Activated CD8-positive, alpha-beta T cell treated with anti-CD3 and anti-CD28 coated beads, Interleukin-2, amount 10 ng/mL, durations not matched to agents 7 days and 5 days (primary cell): ENCODE measurements around the gene TP63. TPM values are rescaled to one million over a fixed set of nuclear protein-coding genes. Genes with fewer than 3 reads are reported as not detected.

Experiments
- ATAC-seq: fragments of 150-1000 bp; cut with Tn5 transposase; one replicate; pipeline ENCODE4 v1.10.0; 2021; ENCODE audit warnings: moderate library complexity
- CTCF ChIA-PET: fragments of 350-600 bp; sonication (Branson Sonifier 250); formaldehyde crosslinking; loops from one replicate; lab custom pipeline; 2021; ENCODE audit warnings: antibody characterized with exemption; lab: Charles Lee
- POLR2A ChIA-PET: fragments of 350-600 bp; sonication (Branson Sonifier 250); formaldehyde crosslinking; loops from one replicate; lab custom pipeline; 2021; ENCODE audit warnings: antibody characterized with exemption; lab: Charles Lee
- DNase-seq: peaks from one replicate; pipeline ENCODE4 v3.0.0-alpha.2; 2020
- H3K27ac Mint-ChIP-seq: one replicate; pipeline ENCODE4 v1.8.0; 2021; ENCODE audit warnings: mild to moderate bottlenecking, mixed read lengths
- H3K27me3 Mint-ChIP-seq: one replicate; pipeline ENCODE4 v1.8.0; 2021; ENCODE audit warnings: low read depth, mixed read lengths
- H3K36me3 Mint-ChIP-seq: one replicate; pipeline ENCODE4 v1.8.0; 2021; ENCODE audit warnings: low read depth, mixed read lengths
- H3K4me1 Mint-ChIP-seq: one replicate; pipeline ENCODE4 v1.8.0; 2021; ENCODE audit warnings: low read depth, mixed read lengths
- H3K4me3 Mint-ChIP-seq: one replicate; pipeline ENCODE4 v1.8.0; 2021; ENCODE audit warnings: mild to moderate bottlenecking, mixed read lengths
- H3K9me3 Mint-ChIP-seq: one replicate; pipeline ENCODE4 v1.8.0; 2022; ENCODE audit warnings: mixed read lengths; ENCODE audit not compliant: insufficient read depth
- total RNA-seq, 2 experiments: library from RNA; stranded (reverse); gene quantifications; one replicate each; pipeline ENCODE4 v1.2.3, GENCODE V29; 2021

Gene TP63
- total RNA-seq, 2 experiments from 2014 or later, result not detected

- Mint-ChIP-seq H3K4me1 (peaks cover 5% of the 10 kb centered on the region), H3K4me3 (no peak overlapping the region), H3K27ac (no peak overlapping the region), H3K9me3 (no peaks in the 10 kb centered on the region), H3K27me3 (no peaks in the 10 kb centered on the region), H3K36me3 (no peaks in the 10 kb centered on the region)
- no peak for ATAC-seq
- POLR2A ChIA-PET, result no interaction called here
- DNase-seq, result no peak
- CTCF ChIA-PET, result no interaction called here
Observed at GRCh38 chr3:189789432-189789831, 158.2 kb downstream of the TP63 start.

GRCh38 chr3:189790658-189791057 lies 159.5 kb downstream of the TP63 start:
- Mint-ChIP-seq H3K27ac (no peak overlapping the region), H3K9me3 (no peaks in the 10 kb centered on the region), H3K36me3 (no peaks in the 10 kb centered on the region), H3K4me1 (peaks cover 5% of the 10 kb centered on the region), H3K4me3 (no peak overlapping the region), H3K27me3 (no peaks in the 10 kb centered on the region)
- POLR2A ChIA-PET, result no interaction called here
- ATAC-seq (no peak), DNase-seq (no peak)
- CTCF ChIA-PET, result no interaction called here

- ATAC-seq (no peak), DNase-seq (no peak)
- Mint-ChIP-seq H3K36me3 (no peaks in the 10 kb centered on the region), H3K27me3 (no peaks in the 10 kb centered on the region), H3K27ac (no peak overlapping the region), H3K4me1 (peaks cover 5% of the 10 kb centered on the region), H3K9me3 (no peaks in the 10 kb centered on the region), H3K4me3 (no peak overlapping the region)
- CTCF ChIA-PET, result no interaction called here
- POLR2A ChIA-PET, result no interaction called here
Observed at GRCh38 chr3:189792046-189792929, 161.1 kb downstream of the TP63 start.

GRCh38 chr3:189794518-189794917 lies 163.3 kb downstream of the TP63 start:
- ChIA-PET POLR2A (no interaction called here), CTCF (no interaction called here)
- no peak overlapping the region for H3K27ac Mint-ChIP-seq
- no peaks in the 10 kb centered on the region for H3K27me3 Mint-ChIP-seq
- ATAC-seq, result no peak
- H3K4me1 Mint-ChIP-seq, result peaks cover 5% of the 10 kb centered on the region
- no peak for DNase-seq
- no peak overlapping the region for H3K4me3 Mint-ChIP-seq
- no peaks in the 10 kb centered on the region for H3K9me3 Mint-ChIP-seq
- H3K36me3 Mint-ChIP-seq, result no peaks in the 10 kb centered on the region

GRCh38 chr3:189797103-189797750 lies 166.0 kb downstream of the TP63 start:
- Mint-ChIP-seq H3K4me3 (no peak overlapping the region), H3K36me3 (no peaks in the 10 kb centered on the region), H3K27ac (no peak overlapping the region), H3K27me3 (no peaks in the 10 kb centered on the region), H3K9me3 (no peaks in the 10 kb centered on the region), H3K4me1 (no peaks in the 10 kb centered on the region)
- ATAC-seq (no peak), DNase-seq (no peak)
- ChIA-PET CTCF (no interaction called here), POLR2A (no interaction called here)

- Mint-ChIP-seq H3K4me3 (no peak overlapping the region), H3K4me1 (no peaks in the 10 kb centered on the region), H3K9me3 (no peaks in the 10 kb centered on the region), H3K27ac (no peak overlapping the region), H3K27me3 (no peaks in the 10 kb centered on the region), H3K36me3 (no peaks in the 10 kb centered on the region)
- DNase-seq, result no peak
- ChIA-PET POLR2A (no interaction called here), CTCF (no interaction called here)
- no peak for ATAC-seq
Observed at GRCh38 chr3:189799366-189799765, 168.2 kb downstream of the TP63 start.

- no peak for ATAC-seq
Observed at GRCh38 chr3:189800436-189800835, 169.2 kb downstream of the TP63 start.

GRCh38 chr3:189803254-189803653 lies 172.1 kb downstream of the TP63 start:
- Mint-ChIP-seq H3K4me1 (no peaks in the 10 kb centered on the region), H3K27me3 (no peaks in the 10 kb centered on the region), H3K27ac (no peak overlapping the region), H3K9me3 (no peaks in the 10 kb centered on the region), H3K4me3 (no peak overlapping the region), H3K36me3 (no peaks in the 10 kb centered on the region)
- DNase-seq, result no peak
- POLR2A ChIA-PET, result interaction anchor here (0.6 kb wide), 1 partner anchor 312 kb away, joined by 3 read pairs; no protein-coding TSS in a partner anchor
- CTCF ChIA-PET, result no interaction called here
- no peak for ATAC-seq

More at GRCh38 chr3:189800436-189800835, 169.2 kb downstream of the TP63 start:
- H3K36me3 Mint-ChIP-seq, result no peaks in the 10 kb centered on the region
- no peaks in the 10 kb centered on the region for H3K9me3 Mint-ChIP-seq
- H3K4me1 Mint-ChIP-seq, result no peaks in the 10 kb centered on the region
- CTCF ChIA-PET, result no interaction called here
- H3K27ac Mint-ChIP-seq, result no peak overlapping the region
- no peaks in the 10 kb centered on the region for H3K27me3 Mint-ChIP-seq
- no peak for DNase-seq
- no peak overlapping the region for H3K4me3 Mint-ChIP-seq
- POLR2A ChIA-PET, result no interaction called here

GRCh38 chr3:189805375-189806067 lies 174.3 kb downstream of the TP63 start:
- DNase-seq (no peak), ATAC-seq (no peak)
- Mint-ChIP-seq H3K4me1 (no peaks in the 10 kb centered on the region), H3K36me3 (no peaks in the 10 kb centered on the region), H3K27ac (no peak overlapping the region), H3K4me3 (no peak overlapping the region), H3K9me3 (no peaks in the 10 kb centered on the region), H3K27me3 (no peaks in the 10 kb centered on the region)
- ChIA-PET CTCF (no interaction called here), POLR2A (no interaction called here)

- no peaks in the 10 kb centered on the region for H3K9me3 Mint-ChIP-seq
- POLR2A ChIA-PET, result no interaction called here
- DNase-seq, result no peak
- no peak for ATAC-seq
- CTCF ChIA-PET, result interaction anchor here (1.2 kb wide), 1 partner anchor 154 kb away, joined by 4 read pairs; no protein-coding TSS in a partner anchor
- no peaks in the 10 kb centered on the region for H3K4me1 Mint-ChIP-seq
- no peak overlapping the region for H3K4me3 Mint-ChIP-seq
- H3K36me3 Mint-ChIP-seq, result no peaks in the 10 kb centered on the region
- H3K27ac Mint-ChIP-seq, result no peak overlapping the region
- no peaks in the 10 kb centered on the region for H3K27me3 Mint-ChIP-seq
Observed at GRCh38 chr3:189806171-189806951, 175.2 kb downstream of the TP63 start.

- no peaks in the 10 kb centered on the region for H3K36me3 Mint-ChIP-seq
- ATAC-seq (no peak), DNase-seq (no peak)
- no peaks in the 10 kb centered on the region for H3K9me3 Mint-ChIP-seq
- ChIA-PET CTCF (no interaction called here), POLR2A (no interaction called here)
- no peak overlapping the region for H3K27ac Mint-ChIP-seq
- no peaks in the 10 kb centered on the region for H3K4me1 Mint-ChIP-seq
- no peaks in the 10 kb centered on the region for H3K27me3 Mint-ChIP-seq
- H3K4me3 Mint-ChIP-seq, result no peak overlapping the region
Observed at GRCh38 chr3:189808246-189809007, 177.2 kb downstream of the TP63 start.
